ENCODE data around the gene ADAMTSL1.

GRCh38 chr9:18799428-18799827 lies 325.5 kb downstream of the ADAMTSL1 start:
- TF ChIP-seq CTCF (IDR thresholded peaks at IDR 0.05; ENCODE audit: borderline replicate concordance, extremely low read depth, low read length, poor library complexity, severe bottlenecking): no peak
- TF ChIP-seq EZH2 (IDR thresholded peaks at IDR 0.05; ENCODE audit: borderline replicate concordance, low read depth, low read length, severe bottlenecking): no peak

Data from DND-41 (cell line).